HepG2 (cell line): ENCODE measurements around the gene TBC1D24. TPM values are rescaled to one million over a fixed set of nuclear protein-coding genes. Genes with fewer than 3 reads are reported as not detected.

Experiments used
- ATAC-seq: fragments of 200-7000 bp; cut with Tn5 transposase; 3 replicates; pipeline ENCODE4 v1.9.1; 2020; ENCODE audit warnings: mild to moderate bottlenecking, moderate library complexity
- BruUV-seq: library from RNA; stranded (reverse); fragments of 400-500 nt; replicated peaks from 2 replicates; lab custom pipeline; 2021; lab: Mats Ljungman, UMichigan
- CTCF ChIA-PET: fragments of 300-600 bp; formaldehyde crosslinking; extraction: SDS; loops from one replicate; lab custom pipeline; 2021; ENCODE audit warnings: low total read pairs, inconsistent platforms, low intra/inter-chr PET ratio; lab: Yijun Ruan, JAX
- POLR2A ChIA-PET: fragments of 350-600 bp; sonication (Branson Sonifier 250); formaldehyde crosslinking; loops from one replicate; lab custom pipeline; 2020; ENCODE audit warnings: antibody characterized with exemption, inconsistent platforms; lab: Yijun Ruan, JAX
- DNase-seq: peaks from one replicate; pipeline ENCODE4 v3.0.0-alpha.2; 2015; ENCODE audit warnings: low spot score
- FAIRE-seq: peaks from 3 replicates; lab custom pipeline; 2011; peaks lifted over from hg19 to GRCh38; lab: Jason Lieb, UNC
- H2AFZ ChIP-seq: one replicate; pipeline ENCODE4 v1.6.1; 2011; ENCODE audit warnings: low read length, inconsistent platforms
- H3K27ac ChIP-seq: fragments of 300-600 bp; 3 replicates; pipeline ENCODE4 v1.8.0; 2011; ENCODE audit warnings: mixed run types, mild to moderate bottlenecking, mixed read lengths, low read length, inconsistent platforms; ENCODE audit not compliant: insufficient read depth; ENCODE audit errors: extremely low read length
- H3K27me3 ChIP-seq, 2 experiments: fragments of 200-600 bp in 1 of 2; 2 replicates in 1 of 2; 3 replicates in 1 of 2; pipeline versions ENCODE4 v1.6.0 to v1.8.0; 2011; ENCODE audit warnings: low read length in 2 of 2, mild to moderate bottlenecking in 2 of 2, moderate library complexity in 2 of 2, inconsistent platforms in 1 of 2; ENCODE audit not compliant: insufficient read depth in 2 of 2, control insufficient read depth in 1 of 2
- H3K36me3 ChIP-seq, 2 experiments: fragments of 200-600 bp in 1 of 2; replicated peaks in 1 of 2; 2 replicates in 1 of 2; 3 replicates in 1 of 2; pipeline versions ENCODE4 v1.5.1 to v1.8.0; 2011; ENCODE audit warnings: low read length in 2 of 2, inconsistent platforms in 1 of 2; ENCODE audit not compliant: insufficient read depth in 2 of 2, control insufficient read depth in 1 of 2
- H3K4me1 ChIP-seq: 2 replicates; pipeline ENCODE4 v1.5.1; 2012; ENCODE audit warnings: low read length, inconsistent platforms; ENCODE audit not compliant: insufficient read depth
- H3K4me2 ChIP-seq: 2 replicates; pipeline ENCODE4 v1.6.0; 2011; ENCODE audit warnings: low read depth, low read length, inconsistent platforms
- H3K4me3 ChIP-seq, 3 experiments: fragments of 200-600 bp in 1 of 3; sonication (generic), shearing (Covaris generic) in 1 of 3; replicated peaks in 1 of 3; 2 replicates each; pipeline ENCODE4 v1.5.1; 2011 to 2016; ENCODE audit warnings: low read length in 3 of 3, inconsistent platforms in 2 of 3, low read depth in 2 of 3, mild to moderate bottlenecking in 2 of 3, control low read depth in 1 of 3, mixed read lengths in 1 of 3; ENCODE audit not compliant: insufficient read depth in 1 of 3
- H3K79me2 ChIP-seq: one replicate; pipeline ENCODE4 v1.6.1; 2011; ENCODE audit warnings: low read length, inconsistent platforms; ENCODE audit not compliant: insufficient read depth
- H3K9ac ChIP-seq: 2 replicates; pipeline ENCODE4 v1.6.0; 2011; ENCODE audit warnings: mild to moderate bottlenecking, low read depth, low read length, inconsistent platforms; ENCODE audit not compliant: insufficient read depth
- H3K9me3 ChIP-seq: 2 replicates; pipeline ENCODE4 v1.5.1; 2012; ENCODE audit warnings: mild to moderate bottlenecking, low read length
- H4K20me1 ChIP-seq: 2 replicates; pipeline ENCODE4 v1.6.0; 2011; ENCODE audit warnings: inconsistent platforms, mild to moderate bottlenecking, low read length, moderate library complexity; ENCODE audit not compliant: insufficient read depth
- AGO2 ChIP-seq: fragments of 200-400 bp; formaldehyde crosslinking; optimal IDR thresholded peaks from 2 replicates; pipeline ENCODE3; 2017; ENCODE audit warnings: mild to moderate bottlenecking, low read depth, low read length, moderate library complexity
- ATRX ChIP-seq: sonication (generic); formaldehyde crosslinking; IDR thresholded peaks from 2 replicates; pipeline ENCODE4 v1.4.0; 2020; ENCODE audit warnings: missing genetic modification reagents, borderline replicate concordance
- KAT8 ChIP-seq: IDR thresholded peaks from 2 replicates; pipeline ENCODE4 v1.6.1; 2016; ENCODE audit warnings: missing genetic modification reagents, missing compliant biosample characterization
- MZF1 ChIP-seq: sonication (generic); formaldehyde crosslinking; IDR thresholded peaks from 2 replicates; pipeline ENCODE4 v1.8.1; 2023; ENCODE audit warnings: mild to moderate bottlenecking, missing genetic modification reagents, borderline replicate concordance
- PHF21A ChIP-seq: sonication (generic); formaldehyde crosslinking; IDR thresholded peaks from 2 replicates; pipeline ENCODE4 v1.5.0; 2020; ENCODE audit warnings: mild to moderate bottlenecking, missing genetic modification reagents
- SKIL ChIP-seq: sonication (generic); formaldehyde crosslinking; IDR thresholded peaks from 2 replicates; pipeline ENCODE4 v1.8.0; 2022; ENCODE audit warnings: missing genetic modification reagents, mild to moderate bottlenecking, moderate library complexity, borderline replicate concordance
- TCF12 ChIP-seq, 2 experiments: fragments of 450-650 bp in 1 of 2; sonication (generic) in 1 of 2; formaldehyde crosslinking in 1 of 2; IDR thresholded peaks; 2 replicates each; pipeline versions ENCODE4 v1.6.1 to v1.8.0; 2017 to 2022; ENCODE audit warnings: antibody characterized with exemption in 1 of 2, mild to moderate bottlenecking in 1 of 2, missing genetic modification reagents in 1 of 2, moderate library complexity in 1 of 2
- TP53 ChIP-seq: sonication (generic); formaldehyde crosslinking; conservative IDR thresholded peaks from 2 replicates; pipeline ENCODE4 v1.4.0; 2020; ENCODE audit warnings: missing genetic modification reagents
- ZBTB20 ChIP-seq: sonication (generic); formaldehyde crosslinking; IDR thresholded peaks from 2 replicates; pipeline ENCODE4 v1.8.1; 2023; ENCODE audit warnings: missing genetic modification reagents, low read depth, mild to moderate bottlenecking, borderline replicate concordance
- ZEB1 ChIP-seq: IDR thresholded peaks from 2 replicates; pipeline ENCODE4 v1.6.1; 2012; ENCODE audit warnings: mild to moderate bottlenecking, low read depth, inconsistent platforms; ENCODE audit not compliant: insufficient replicate concordance
- ZFP36L2 ChIP-seq: sonication (generic); formaldehyde crosslinking; IDR thresholded peaks from 2 replicates; pipeline ENCODE4 v1.4.0; 2020; ENCODE audit warnings: missing genetic modification reagents
- ZFP82 ChIP-seq: sonication (generic); formaldehyde crosslinking; IDR thresholded peaks from 2 replicates; pipeline ENCODE4 v1.5.1; 2020; ENCODE audit warnings: mild to moderate bottlenecking, missing genetic modification reagents, borderline replicate concordance
- ZNF570 ChIP-seq: sonication (generic); formaldehyde crosslinking; IDR thresholded peaks from 2 replicates; pipeline ENCODE4 v1.4.0; 2020; ENCODE audit warnings: mild to moderate bottlenecking, missing genetic modification reagents, borderline replicate concordance
- WGBS: methylation state at CpG from one replicate; pipeline ENCODE4 v1.1.6; 2017; ENCODE audit warnings: low lambda C conversion rate; 5-methylcytosine and 5-hydroxymethylcytosine counted together
- in situ Hi-C: cut with HindIII; loops from 2 replicates; pipeline ENCODE4 v1.10.0; 2017; ENCODE audit warnings: low pct_unique_long_range_greater_than_20kb; ENCODE audit not compliant: extremely low pct_ligation_motif_present
- intact Hi-C: fragments of 100-400 bp; cut with micrococcal nuclease; formaldehyde crosslinking; loops from one replicate; pipeline ENCODE4 v1.10.0; 2022; ENCODE audit not compliant: unreplicated experiment
- polyA plus RNA-seq, 8 experiments: library from polyadenylated mRNA; depleted of rRNA in 3 of 8; stranded (reverse) in 7 of 8; unstranded in 1 of 8; fragments of >200 nt; fragmentation: Illumina TruSeq in 4 of 8; extraction: Trizol in 4 of 8; gene quantifications; 2 replicates each; pipeline versions ENCODE4 v1.2.1 to v1.2.3, GENCODE V29; 2011 to 2016; ENCODE audit warnings: low read depth in 4 of 8, missing spikeins in 1 of 8, mixed read lengths in 1 of 8; ENCODE audit not compliant: insufficient read depth in 1 of 8
- total RNA-seq, 5 experiments: library from RNA; depleted of rRNA; stranded (reverse); fragments of >200 nt; fragmentation: Illumina TruSeq; extraction: Trizol; gene quantifications; 2 replicates each; pipeline ENCODE4 v1.2.3, GENCODE V29; 2016; ENCODE audit warnings: low read depth in 1 of 5
- TF ChIP-seq, protein P1 (sequence below): sonication (generic); formaldehyde crosslinking; conservative IDR thresholded peaks from 2 replicates; pipeline ENCODE4 v1.8.0; 2022; ENCODE audit warnings: low read depth, missing genetic modification reagents
- TF ChIP-seq, protein P2 (sequence below): sonication (generic); formaldehyde crosslinking; IDR thresholded peaks from 2 replicates; pipeline ENCODE4 v1.8.1; 2022; ENCODE audit warnings: mild to moderate bottlenecking, missing genetic modification reagents
- TF ChIP-seq, protein P3 (sequence below): fragments of 450-650 bp; IDR thresholded peaks from 2 replicates; pipeline ENCODE4 v1.6.1; 2017

Gene TBC1D24
- total and polyA plus RNA-seq, 2 of the 13 experiments (the other 11 are each of a cell fraction or from before 2014, with no cell fraction given): 7.7 to 13.7 TPM

- peak; percentile 83 for DNase-seq
- H3K36me3 ChIP-seq: peaks cover 0 to 4% of the 10 kb centered on the region in 2 experiments; a peak in 1 of 5 replicates
- 3% methylated on average over 13 of the region's 122 CpGs for WGBS
- H3K9ac ChIP-seq: peak within 1 kb of the TSS; percentile 93
- H3K4me3 ChIP-seq: peak within 1 kb of the TSS; percentile 89 to 97 (median 94)
- H3K9me3 ChIP-seq: no peaks in the 10 kb centered on the region
- H2AFZ ChIP-seq: no peak within 1 kb of the TSS
- peaks cover 42% of the 10 kb centered on the region for H3K79me2 ChIP-seq
- H4K20me1 ChIP-seq: peaks cover 42% of the 10 kb centered on the region
- POLR2A ChIA-PET: interaction anchor here (0.7 to 4.2 kb wide), 12 partner anchors 11 to 358 kb away, joined by 3 to 42 read pairs (median 4); partner anchors contain the start of genes CEMP1, ECI1, PDPK1 and PGP
- FAIRE-seq: peak; percentile 77
- intact Hi-C loops: no loop called here
- H3K27me3 ChIP-seq: no peaks in the 10 kb centered on the region; a peak in 1 of 5 replicates
- CTCF ChIA-PET: interaction anchor here (1.3 kb wide), 1 partner anchor 11 kb away, joined by 3 read pairs; no protein-coding TSS in a partner anchor
- peak within 1 kb of the TSS; percentile 84 for H3K4me2 ChIP-seq
- peak within 1 kb of the TSS; percentile 91 for H3K27ac ChIP-seq
- BruUV-seq: no TSS peak
- H3K4me1 ChIP-seq: peaks cover 57% of the 10 kb centered on the region
- peak; percentile 78 for ATAC-seq
- in situ Hi-C loops: no loop called here
- TF ChIP-seq SKIL (CRISPR knock-in tag) (no peak; the same call in 1 of the 2 replicates), TP53 (CRISPR knock-in tag) (0 out of 2 replicates have a peak, but pooled peaks have one; percentile 49), PHF21A (peak; percentile 17; the same call in 1 of the 2 replicates), KAT8 (CRISPR knock-in tag) (peak; percentile 73), ZEB1 (peak; percentile 67), ZBTB20 (CRISPR knock-in tag) (no peak), ZFP36L2 (CRISPR knock-in tag) (no peak), ZNF570 (CRISPR knock-in tag) (no peak), TCF12 (IDR thresholded peaks at IDR 0.05) (no peak), TCF12 (CRISPR knock-in tag; IDR thresholded peaks at IDR 0.05) (no peak), ATRX (CRISPR knock-in tag) (no peak), MZF1 (CRISPR knock-in tag) (no peak), ZFP82 (peak; percentile 68; the same call in 1 of the 2 replicates), AGO2 (no peak)
- TF ChIP-seq, protein P1, sequence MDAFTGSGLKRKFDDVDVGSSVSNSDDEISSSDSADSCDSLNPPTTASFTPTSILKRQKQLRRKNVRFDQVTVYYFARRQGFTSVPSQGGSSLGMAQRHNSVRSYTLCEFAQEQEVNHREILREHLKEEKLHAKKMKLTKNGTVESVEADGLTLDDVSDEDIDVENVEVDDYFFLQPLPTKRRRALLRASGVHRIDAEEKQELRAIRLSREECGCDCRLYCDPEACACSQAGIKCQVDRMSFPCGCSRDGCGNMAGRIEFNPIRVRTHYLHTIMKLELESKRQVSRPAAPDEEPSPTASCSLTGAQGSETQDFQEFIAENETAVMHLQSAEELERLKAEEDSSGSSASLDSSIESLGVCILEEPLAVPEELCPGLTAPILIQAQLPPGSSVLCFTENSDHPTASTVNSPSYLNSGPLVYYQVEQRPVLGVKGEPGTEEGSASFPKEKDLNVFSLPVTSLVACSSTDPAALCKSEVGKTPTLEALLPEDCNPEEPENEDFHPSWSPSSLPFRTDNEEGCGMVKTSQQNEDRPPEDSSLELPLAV (CRISPR knock-in tag): no peak
- TF ChIP-seq, protein P2, sequence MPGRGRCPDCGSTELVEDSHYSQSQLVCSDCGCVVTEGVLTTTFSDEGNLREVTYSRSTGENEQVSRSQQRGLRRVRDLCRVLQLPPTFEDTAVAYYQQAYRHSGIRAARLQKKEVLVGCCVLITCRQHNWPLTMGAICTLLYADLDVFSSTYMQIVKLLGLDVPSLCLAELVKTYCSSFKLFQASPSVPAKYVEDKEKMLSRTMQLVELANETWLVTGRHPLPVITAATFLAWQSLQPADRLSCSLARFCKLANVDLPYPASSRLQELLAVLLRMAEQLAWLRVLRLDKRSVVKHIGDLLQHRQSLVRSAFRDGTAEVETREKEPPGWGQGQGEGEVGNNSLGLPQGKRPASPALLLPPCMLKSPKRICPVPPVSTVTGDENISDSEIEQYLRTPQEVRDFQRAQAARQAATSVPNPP (CRISPR knock-in tag): no peak
- TF ChIP-seq, protein P3, sequence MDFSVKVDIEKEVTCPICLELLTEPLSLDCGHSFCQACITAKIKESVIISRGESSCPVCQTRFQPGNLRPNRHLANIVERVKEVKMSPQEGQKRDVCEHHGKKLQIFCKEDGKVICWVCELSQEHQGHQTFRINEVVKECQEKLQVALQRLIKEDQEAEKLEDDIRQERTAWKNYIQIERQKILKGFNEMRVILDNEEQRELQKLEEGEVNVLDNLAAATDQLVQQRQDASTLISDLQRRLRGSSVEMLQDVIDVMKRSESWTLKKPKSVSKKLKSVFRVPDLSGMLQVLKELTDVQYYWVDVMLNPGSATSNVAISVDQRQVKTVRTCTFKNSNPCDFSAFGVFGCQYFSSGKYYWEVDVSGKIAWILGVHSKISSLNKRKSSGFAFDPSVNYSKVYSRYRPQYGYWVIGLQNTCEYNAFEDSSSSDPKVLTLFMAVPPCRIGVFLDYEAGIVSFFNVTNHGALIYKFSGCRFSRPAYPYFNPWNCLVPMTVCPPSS: no peak
Observed at GRCh38 chr16:2513405-2514332, 38.7 kb downstream of the TBC1D24 start, which contains the start of gene ATP6V0C. Gene ATP6V0C (plus strand): TSS chr16:2513952. CDS start chr16:2514104, 152 bp downstream.
